Psoas muscle (tissue), 8 donors: ENCODE measurements around the gene FRAT2. TPM values are rescaled to one million over a fixed set of nuclear protein-coding genes. Genes with fewer than 3 reads are reported as not detected.
A peak's percentile ranks its signal among the peaks of the same experiment; 100 is the strongest.

Experiments
- ATAC-seq, 4 donors: fragments of 200-7000 bp; cut with Tn5 transposase; one replicate each; pipeline ENCODE4 v1.9.1; 2020; ENCODE audit warnings: moderate library complexity in 3 of 4, mild to moderate bottlenecking in 2 of 4
- DNase-seq, 2 donors: peaks; one replicate each; pipeline ENCODE4 v3.0.0-alpha.2; 2020
- H3K27ac ChIP-seq: fragments of 200-600 bp; one replicate; pipeline ENCODE4 v1.8.0; 2022
- H3K27me3 ChIP-seq, 3 donors: fragments of 200-600 bp in 1 of 3; one replicate each; pipeline versions ENCODE4 v1.6.1 to v1.8.0; 2013 to 2022; ENCODE audit warnings: low read length in 2 of 3, mild to moderate bottlenecking in 2 of 3, moderate library complexity in 1 of 3; ENCODE audit not compliant: insufficient read depth in 3 of 3
- H3K36me3 ChIP-seq, 2 donors: fragments of 200-600 bp in 1 of 2; one replicate each; pipeline versions ENCODE4 v1.6.1 to v1.8.0; 2013 to 2022; ENCODE audit warnings: low read depth in 1 of 2, mild to moderate bottlenecking in 1 of 2, moderate library complexity in 1 of 2; ENCODE audit not compliant: insufficient read depth in 1 of 2
- H3K4me1 ChIP-seq: fragments of 200-600 bp; one replicate; pipeline ENCODE4 v1.8.0; 2022
- H3K4me3 ChIP-seq: fragments of 200-600 bp; one replicate; pipeline ENCODE4 v1.8.0; 2022; ENCODE audit warnings: mild to moderate bottlenecking
- H3K9me3 ChIP-seq: fragments of 200-600 bp; one replicate; pipeline ENCODE4 v1.8.0; 2022
- WGBS, 3 donors: extraction: QIAGEN DNeasy Blood & Tissue Kit; methylation state at CpG; one replicate each; pipeline versions ENCODE4 v1.1.6 to v1.1.7; 2013; 5-methylcytosine and 5-hydroxymethylcytosine counted together
- intact Hi-C, 2 donors: fragments of 100-400 bp; cut with DNase I; formaldehyde crosslinking; loops; one replicate each; pipeline versions ENCODE4 v1.11.0 to v1.14.2; 2022
- polyA plus RNA-seq, 3 donors: library from polyadenylated mRNA; stranded (reverse); fragments of 200-250 nt; gene quantifications; one replicate each; pipeline ENCODE4 v1.2.3, GENCODE V29; 2013
- total RNA-seq, 4 donors: library from RNA; stranded (reverse); fragmentation: NEBNext Ultra II Directional in 2 of 4; extraction: Animal tissue kit (Norgen Biotek cat#: 25700) in 2 of 4; gene quantifications; one replicate each; pipeline versions ENCODE4 v1.2.1 to v1.2.4, GENCODE V29; 2021 to 2023
- TF ChIP-seq, protein P1 (sequence below): fragments of 200-600 bp; IDR thresholded peaks from one replicate; pipeline ENCODE4 v1.8.0; 2022; ENCODE audit warnings: antibody characterized with exemption
- donor health status: healthy with polysubstance abuse.
- donor health status: DM: no; HTN: no; CAD: no; lungs with moderate emphysema.
- donor health status: Bipolar disorder and iron deficiency.
- donor health status: healthy.
- donor health status: DM: yes; HTN: yes; CAD: no.
- donor health status: DM: no; HTN: no; CAD: no.
- donor health status: DM: no; HTN: no; CAD: no.
- donor health status: DM: yes; HTN: yes; CAD: no.

Gene FRAT2
- total and polyA plus RNA-seq, 7 donors: 3.2 to 28.4 (median 7.3) TPM

DNA sequence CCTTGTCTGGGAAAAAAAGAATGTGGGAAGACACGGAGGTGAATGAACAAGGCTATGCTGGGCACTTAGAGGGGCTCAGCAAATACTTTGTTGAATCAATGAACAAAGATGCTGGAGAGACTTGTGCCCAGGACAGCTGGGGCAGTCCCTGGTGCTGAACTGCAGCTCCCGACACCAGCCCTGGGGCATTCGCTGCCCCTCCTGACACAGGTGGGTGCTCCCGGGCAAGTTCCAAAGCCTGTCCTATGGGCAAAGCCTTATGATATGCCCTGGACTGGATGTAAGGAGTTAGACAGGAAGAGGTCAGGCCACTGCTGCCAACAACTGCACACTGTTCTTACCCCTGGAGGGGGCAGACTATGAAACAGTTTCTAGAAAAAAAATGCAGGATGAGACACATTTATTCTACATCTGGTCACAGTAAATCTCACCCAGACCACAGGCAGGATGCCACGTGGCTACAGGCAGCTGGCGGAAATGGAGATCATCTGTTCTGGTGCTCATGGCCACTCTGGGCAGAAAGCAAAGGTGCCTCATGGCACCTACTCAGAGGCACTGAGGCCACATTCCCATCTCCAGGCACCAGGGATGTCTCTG, 21.9 kb upstream of the FRAT2 start:
- no peaks in the 10 kb centered on the region for H3K27me3 ChIP-seq
- intact Hi-C loops: no loop called here
- H3K27ac ChIP-seq: no peak overlapping the region
- WGBS, 3 donors: 64 to 70% (median 68%) methylated on average over 6 of the region's 6 CpGs
- H3K4me3 ChIP-seq: no peak overlapping the region
- ATAC-seq: peak in 1 of 4 donors; percentile 6
- peaks cover 19 to 86% of the 10 kb centered on the region in 2 donors for H3K36me3 ChIP-seq
- DNase-seq: no peak
- peaks cover 8% of the 10 kb centered on the region for H3K4me1 ChIP-seq
- TF ChIP-seq, protein P1, sequence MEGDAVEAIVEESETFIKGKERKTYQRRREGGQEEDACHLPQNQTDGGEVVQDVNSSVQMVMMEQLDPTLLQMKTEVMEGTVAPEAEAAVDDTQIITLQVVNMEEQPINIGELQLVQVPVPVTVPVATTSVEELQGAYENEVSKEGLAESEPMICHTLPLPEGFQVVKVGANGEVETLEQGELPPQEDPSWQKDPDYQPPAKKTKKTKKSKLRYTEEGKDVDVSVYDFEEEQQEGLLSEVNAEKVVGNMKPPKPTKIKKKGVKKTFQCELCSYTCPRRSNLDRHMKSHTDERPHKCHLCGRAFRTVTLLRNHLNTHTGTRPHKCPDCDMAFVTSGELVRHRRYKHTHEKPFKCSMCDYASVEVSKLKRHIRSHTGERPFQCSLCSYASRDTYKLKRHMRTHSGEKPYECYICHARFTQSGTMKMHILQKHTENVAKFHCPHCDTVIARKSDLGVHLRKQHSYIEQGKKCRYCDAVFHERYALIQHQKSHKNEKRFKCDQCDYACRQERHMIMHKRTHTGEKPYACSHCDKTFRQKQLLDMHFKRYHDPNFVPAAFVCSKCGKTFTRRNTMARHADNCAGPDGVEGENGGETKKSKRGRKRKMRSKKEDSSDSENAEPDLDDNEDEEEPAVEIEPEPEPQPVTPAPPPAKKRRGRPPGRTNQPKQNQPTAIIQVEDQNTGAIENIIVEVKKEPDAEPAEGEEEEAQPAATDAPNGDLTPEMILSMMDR: no peak
- H3K9me3 ChIP-seq: no peaks in the 10 kb centered on the region

DNA sequence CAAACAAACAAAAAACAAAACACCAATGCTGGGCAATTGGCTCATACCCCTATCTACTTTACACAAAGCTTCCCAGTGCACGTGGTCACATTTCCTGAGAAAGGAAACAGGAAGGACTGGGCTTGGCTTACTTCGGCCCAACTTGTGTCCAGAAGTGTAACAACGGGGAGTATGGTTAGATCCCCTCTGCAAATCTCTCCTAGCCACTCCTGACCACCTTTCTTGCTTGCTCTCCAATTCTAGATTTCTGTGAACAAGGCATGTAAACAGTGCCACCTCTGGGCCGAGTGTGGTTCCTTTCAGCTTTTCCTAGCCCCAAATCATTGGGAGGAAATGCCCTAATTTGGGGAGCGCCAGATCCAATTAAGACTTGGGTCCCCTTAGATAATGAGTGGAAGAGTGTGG, 21.0 kb upstream of the FRAT2 start:
- intact Hi-C loops: no loop called here
- Histone ChIP-seq H3K9me3 (no peaks in the 10 kb centered on the region), H3K36me3 (peaks cover 19 to 78% of the 10 kb centered on the region in 2 donors), H3K27ac (no peak overlapping the region), H3K4me3 (no peak overlapping the region), H3K4me1 (peaks cover 8% of the 10 kb centered on the region), H3K27me3 (no peaks in the 10 kb centered on the region)
- DNase-seq: no peak
- 43 to 54% (median 46%) methylated on average over 5 of the region's 5 CpGs for WGBS, 3 donors
- peak in 2 of 4 donors; percentile 5 to 23 for ATAC-seq
- TF ChIP-seq, protein P1: peak; percentile 18

DNA sequence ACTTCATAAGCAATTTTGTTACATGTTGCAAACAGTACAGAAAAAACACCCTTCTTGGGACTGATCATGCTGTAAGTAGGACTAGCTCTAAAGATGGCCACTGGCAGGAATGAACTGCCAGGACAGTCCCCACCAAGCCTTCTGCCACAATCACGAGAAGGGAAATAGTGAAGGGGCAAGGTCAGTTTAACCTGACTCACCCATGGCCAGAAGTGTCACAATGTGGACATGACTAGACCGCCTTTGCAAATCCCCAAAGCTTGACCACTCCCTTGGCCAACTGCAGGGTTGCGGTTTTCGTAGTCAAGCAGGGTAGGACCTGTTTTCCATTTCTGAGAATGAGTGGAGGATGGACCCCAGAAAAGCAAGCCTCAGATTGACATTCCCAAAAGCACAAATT, 19.4 kb upstream of the FRAT2 start:
- Histone ChIP-seq H3K36me3 (peaks cover 15 to 72% of the 10 kb centered on the region in 2 donors), H3K9me3 (no peaks in the 10 kb centered on the region), H3K4me1 (peaks cover 8% of the 10 kb centered on the region), H3K27ac (no peak overlapping the region), H3K27me3 (no peaks in the 10 kb centered on the region), H3K4me3 (no peak overlapping the region)
- intact Hi-C loops: no loop called here
- 77 to 94% (median 88%) methylated on average over 4 of the region's 4 CpGs for WGBS, 3 donors
- DNase-seq: no peak
- peak in 2 of 4 donors; percentile 35 to 55 for ATAC-seq
- TF ChIP-seq, protein P1: no peak

DNA sequence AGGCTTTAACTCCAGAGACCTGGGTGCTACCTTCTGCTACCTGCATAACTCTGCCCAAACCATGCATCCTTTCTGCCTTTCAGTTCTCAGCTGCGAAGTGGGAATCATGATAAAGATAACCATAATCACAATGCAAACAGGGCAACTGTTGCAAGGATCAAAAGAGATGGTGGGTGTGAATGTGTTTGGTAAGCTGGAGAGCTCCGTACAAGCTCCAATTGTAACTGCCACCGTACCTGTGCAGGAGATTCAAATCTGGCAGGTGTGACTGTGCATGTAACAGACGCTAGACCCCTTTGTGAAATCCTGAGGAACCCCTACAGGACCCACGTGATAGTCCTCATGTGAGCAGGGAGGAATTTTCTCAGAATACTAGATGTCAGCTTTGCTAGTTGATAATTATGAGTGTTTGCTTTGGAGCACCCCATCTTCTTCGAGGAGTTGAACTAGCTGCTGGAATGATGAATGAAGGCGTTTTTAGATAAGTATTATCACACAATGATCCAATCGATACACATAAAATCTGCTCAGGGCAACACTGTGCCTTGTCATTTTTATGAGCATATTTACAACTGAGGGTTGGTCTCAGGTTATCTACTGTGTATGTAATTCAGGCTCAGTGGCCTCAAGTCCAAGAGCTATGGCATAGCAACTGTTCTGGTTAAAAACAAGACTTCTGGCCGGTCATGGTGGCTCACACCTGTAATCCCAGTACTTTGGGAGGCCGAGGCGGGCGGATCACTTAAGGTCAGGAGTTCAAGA, 15.4 kb upstream of the FRAT2 start:
- no peak overlapping the region for H3K27ac ChIP-seq
- ATAC-seq (no peak), DNase-seq (no peak)
- intact Hi-C loops: no loop called here
- no peaks in the 10 kb centered on the region for H3K9me3 ChIP-seq
- peaks cover 0 to 32% of the 10 kb centered on the region in 2 donors for H3K36me3 ChIP-seq
- H3K4me3 ChIP-seq: no peak overlapping the region
- TF ChIP-seq, protein P1: no peak
- H3K27me3 ChIP-seq: no peaks in the 10 kb centered on the region
- H3K4me1 ChIP-seq: no peaks in the 10 kb centered on the region
- 81 to 94% (median 90%) methylated on average over 12 of the region's 12 CpGs for WGBS, 3 donors
